CD4-positive, alpha-beta T cell treated with Interleukin-6 at 100 ng/mL for 8 hours (primary cell): ENCODE measurements around the gene PXDN.
"Not testable (repeated sequence)": the region's sequence is repeated elsewhere in the genome, so short reads cannot be mapped to it uniquely, and the experiment has no call there.

ENCODE experiments used
- DNase-seq: peaks from one replicate; pipeline ENCODE4 v3.0.0-alpha.2; 2020; ENCODE audit warnings: mixed read lengths, low spot score

The PXDN gene

GRCh38 chr2:1705557-1706076 lies 38.7 kb downstream of the PXDN start:
- no peak for DNase-seq

DNA sequence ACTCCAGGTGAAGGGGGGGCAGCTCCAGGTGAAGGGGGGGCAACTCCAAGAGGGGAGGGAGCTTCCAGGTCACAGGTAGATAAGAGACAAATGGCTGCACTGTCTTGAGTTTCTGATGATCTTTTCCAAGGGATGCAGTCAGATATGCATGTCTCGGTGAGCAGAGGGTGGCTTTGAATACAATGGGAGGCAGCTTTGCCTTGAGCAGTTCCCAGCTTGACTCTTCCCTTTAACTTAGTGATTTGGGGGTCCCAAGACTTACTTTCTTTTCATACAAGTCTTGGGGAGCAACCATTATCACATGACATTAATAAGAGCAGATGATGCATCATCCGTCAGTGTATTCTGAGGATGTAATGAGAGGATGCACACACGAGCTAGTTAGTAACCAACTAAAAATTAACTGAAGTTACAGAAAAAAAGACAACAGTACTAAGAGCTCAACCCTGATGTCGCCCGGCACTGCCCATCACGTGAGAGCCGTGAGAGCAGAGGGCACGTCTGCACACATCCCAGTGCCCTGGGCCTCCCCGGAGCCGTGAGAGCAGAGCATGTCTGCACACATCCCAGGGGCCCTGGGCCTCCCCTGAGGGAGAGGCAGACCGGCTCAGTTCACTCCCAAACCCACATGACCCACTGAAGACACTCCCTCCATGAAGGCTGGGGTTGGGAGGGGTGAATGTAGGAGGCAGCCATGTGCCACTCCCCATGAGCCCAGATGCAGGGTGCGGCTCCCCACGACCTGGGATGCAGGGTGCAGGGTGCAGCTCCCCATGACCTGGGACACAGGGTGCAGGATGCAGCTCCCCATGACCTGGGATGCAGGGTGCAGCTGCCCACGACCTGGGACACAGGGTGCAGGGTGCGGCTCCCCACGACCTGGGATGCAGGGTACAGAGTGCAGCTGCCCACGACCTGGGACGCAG lies 39.4 kb downstream of the PXDN start:
- no peak for DNase-seq

GRCh38 chr2:1702186-1702565 lies 42.1 kb downstream of the PXDN start:
- no peak for DNase-seq

GRCh38 chr2:1701556-1702185 lies 42.6 kb downstream of the PXDN start:
- DNase-seq: no peak

- no peak for DNase-seq
These were observed 43.3 kb downstream of the PXDN start for GRCh38 chr2:1701020-1701419.

DNA sequence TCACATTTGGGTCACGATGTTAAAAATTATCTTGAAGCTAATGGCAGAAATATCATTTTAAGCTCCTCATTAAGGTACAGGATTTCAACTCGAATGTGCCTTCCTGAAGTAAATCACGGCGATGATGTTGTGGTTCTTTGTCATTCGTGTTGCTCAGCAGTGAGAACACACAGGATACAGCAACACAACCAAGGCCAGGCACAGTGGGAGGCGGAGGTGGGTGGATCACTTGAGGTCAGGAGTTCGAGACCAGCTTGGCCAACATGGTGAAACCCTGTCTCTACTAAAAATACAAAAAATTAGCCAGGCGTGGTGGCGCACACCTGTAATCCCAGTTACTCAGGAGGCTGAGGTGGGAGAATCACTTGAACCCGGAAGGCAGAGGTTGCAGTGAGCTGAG lies 43.9 kb downstream of the PXDN start:
- not testable (repeated sequence) for DNase-seq

DNA sequence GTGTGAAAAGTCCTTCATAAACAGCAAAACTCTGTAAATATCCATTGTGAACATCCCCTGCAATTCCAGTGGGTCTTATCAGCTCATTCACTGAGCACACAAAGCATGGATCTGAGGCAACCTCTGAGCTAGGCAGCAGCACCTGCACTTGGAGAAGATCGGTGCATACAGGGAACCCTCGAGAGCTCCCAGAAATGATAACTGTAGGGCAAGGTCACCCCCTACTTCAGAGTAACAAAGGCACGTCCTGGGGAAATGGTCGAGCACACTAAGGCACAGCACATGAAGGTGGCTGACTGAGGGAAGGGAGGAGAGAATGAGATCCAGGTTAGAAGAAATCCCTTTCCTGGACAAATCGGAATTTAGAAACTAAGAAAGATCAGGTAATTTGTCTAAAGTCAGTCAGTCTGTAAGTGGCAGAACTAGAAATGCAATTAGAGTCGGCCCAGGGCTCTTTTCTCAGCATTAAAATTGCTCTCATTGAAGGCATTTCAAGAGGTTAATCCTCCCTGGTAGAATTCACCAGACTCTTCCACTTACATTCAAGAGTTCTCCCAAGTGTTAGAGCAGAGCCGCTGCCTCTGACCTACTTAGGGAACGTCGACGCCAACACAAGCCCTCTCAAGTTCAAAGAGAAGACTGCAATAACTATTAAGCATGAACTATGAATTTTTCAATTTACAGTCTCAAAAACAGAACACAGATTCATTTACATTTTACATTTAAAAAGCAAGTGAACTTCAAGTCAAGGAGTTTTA lies 45.9 kb downstream of the PXDN start:
- DNase-seq: no peak

GRCh38 chr2:1697601-1698000 lies 46.7 kb downstream of the PXDN start:
- no peak for DNase-seq

GRCh38 chr2:1696472-1696871 lies 47.8 kb downstream of the PXDN start:
- DNase-seq: no peak

DNA sequence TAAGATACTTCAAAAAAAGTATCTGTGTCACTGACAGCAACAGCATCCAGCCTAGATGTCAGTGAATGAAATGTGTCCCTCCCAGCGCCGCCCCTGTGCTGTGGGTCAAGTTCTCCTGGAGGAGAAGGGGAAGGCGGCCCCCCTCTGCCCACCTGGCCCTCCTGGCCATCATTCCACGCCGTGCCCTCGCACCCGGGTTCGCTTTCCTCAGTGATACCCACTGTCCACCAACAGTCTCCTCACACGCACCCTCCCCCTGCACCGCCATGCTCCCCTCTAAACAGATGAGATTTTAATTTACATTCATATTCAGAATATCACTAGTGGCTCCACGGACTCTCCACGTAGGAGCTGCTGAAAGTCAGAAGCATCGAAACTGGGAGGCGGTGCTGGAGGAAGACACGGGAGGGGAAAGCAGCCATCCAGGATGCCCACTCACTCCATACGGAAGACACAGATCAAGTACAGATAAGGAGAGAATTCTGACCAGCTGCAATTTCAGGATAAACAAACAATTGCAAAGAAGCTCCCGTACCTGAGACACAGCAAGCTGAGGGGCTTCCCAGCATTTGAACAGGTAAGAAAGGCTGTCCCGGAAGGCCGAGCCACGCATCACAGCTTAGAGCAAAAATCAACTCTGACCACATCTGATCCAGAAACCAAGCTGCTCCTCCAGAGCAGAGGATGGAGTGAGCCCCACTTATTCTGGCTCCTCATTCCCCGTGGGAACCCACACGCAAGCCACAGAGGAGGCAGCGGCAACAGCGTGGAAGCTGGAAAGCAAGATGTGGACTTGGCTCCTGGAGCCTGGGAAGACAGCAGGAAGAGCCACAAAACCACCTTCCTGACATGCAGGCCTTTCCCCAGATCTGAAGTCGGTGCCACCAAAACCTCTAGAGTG lies 49.7 kb downstream of the PXDN start:
- DNase-seq: no peak

DNA sequence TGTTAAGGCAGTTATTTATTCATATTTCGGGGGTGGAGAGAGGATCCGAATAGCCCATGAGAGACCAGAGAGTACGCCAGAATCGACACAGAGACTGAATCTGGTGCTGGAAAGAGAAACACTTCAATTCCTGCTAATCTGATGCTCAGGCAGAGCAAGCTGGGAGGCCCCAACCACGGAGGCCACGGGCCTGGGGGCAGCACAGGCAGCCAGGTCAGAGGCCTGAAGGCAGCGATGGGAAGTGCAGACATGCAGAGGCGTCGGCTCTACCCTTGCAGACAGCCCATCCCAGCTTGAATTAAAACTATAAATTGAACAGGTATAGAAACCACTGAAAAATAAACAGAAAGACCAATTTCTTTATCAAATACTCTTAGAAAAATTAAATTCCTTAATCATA lies 50.6 kb downstream of the PXDN start:
- no peak for DNase-seq

GRCh38 chr2:1692342-1692741 lies 52.0 kb downstream of the PXDN start:
- DNase-seq: no peak

GRCh38 chr2:1691366-1691765 lies 52.9 kb downstream of the PXDN start:
- DNase-seq: no peak

DNA sequence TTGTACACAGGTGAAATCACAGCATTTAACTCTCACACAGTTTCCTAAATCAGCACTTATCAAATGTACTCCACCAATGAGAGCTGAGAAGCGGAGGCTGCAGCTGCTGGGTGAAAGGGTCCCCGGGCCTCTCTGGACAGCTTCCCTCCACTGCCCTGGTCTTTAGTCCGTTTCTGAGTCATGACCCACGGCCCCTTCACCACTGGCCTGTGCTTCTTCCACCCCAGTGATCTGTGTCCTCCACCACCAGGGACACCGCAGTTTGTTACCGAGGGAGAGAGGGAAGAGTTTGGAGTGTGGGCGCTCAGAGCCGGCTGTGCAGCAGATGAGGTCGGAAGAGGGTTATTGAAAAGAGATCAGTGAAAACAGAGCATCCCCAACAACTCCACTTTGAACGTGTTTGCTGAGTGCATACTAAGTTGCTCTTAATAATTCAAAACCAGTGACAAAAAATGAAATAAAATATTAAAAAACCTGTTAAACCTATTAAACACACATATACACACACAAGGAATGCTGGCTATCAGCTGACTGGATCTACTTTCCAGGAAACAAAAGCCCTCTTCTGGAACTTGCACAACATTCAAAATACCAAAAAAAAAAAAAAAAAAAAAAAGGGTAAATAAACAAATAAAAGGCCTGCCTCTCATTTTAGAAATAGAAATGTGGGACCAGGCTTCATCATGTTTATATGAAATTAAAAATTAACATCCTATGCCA lies 54.1 kb downstream of the PXDN start:
- no peak for DNase-seq

DNA sequence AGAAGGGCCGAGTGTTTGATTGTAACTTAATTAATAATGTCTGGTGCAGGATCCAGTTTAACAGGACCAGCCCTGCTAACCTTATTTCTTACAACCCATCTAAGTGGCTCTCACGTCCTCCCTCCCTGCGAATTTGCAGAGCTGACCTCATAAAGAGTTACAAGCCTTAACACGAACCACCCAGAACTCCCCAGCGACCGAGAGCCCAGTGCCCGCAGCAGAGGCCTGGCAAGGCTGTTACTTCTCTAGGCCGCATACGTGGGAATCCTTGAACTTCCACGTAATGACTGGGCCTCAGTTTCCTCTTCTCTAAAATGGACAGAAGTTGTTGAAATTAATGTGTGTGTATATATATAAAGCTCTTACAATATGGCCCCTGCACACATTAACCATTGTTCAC lies 55.5 kb downstream of the PXDN start:
- no peak for DNase-seq

DNA sequence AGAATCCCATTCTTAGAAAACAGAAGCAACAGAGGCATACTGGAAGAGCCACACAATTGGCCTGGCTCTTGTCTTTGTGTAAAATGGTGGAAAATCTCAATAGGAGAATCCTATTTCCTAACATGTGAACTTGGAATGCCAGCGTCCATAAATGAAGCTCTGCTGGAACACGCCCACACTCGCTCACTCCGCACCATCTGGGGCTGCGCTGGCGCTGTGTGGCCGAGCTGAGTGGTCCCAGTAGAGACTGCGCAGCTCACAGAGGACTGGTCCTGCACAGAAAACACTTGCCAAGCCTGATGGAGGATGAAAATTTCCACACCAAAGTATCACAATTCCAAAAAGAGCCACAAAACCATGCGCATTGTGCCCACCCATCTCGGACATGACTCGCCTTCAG lies 56.2 kb downstream of the PXDN start:
- no peak for DNase-seq

GRCh38 chr2:1687254-1687653 lies 57.1 kb downstream of the PXDN start:
- DNase-seq: no peak

- no peak for DNase-seq
These were observed 57.6 kb downstream of the PXDN start for GRCh38 chr2:1686784-1687105.

DNA sequence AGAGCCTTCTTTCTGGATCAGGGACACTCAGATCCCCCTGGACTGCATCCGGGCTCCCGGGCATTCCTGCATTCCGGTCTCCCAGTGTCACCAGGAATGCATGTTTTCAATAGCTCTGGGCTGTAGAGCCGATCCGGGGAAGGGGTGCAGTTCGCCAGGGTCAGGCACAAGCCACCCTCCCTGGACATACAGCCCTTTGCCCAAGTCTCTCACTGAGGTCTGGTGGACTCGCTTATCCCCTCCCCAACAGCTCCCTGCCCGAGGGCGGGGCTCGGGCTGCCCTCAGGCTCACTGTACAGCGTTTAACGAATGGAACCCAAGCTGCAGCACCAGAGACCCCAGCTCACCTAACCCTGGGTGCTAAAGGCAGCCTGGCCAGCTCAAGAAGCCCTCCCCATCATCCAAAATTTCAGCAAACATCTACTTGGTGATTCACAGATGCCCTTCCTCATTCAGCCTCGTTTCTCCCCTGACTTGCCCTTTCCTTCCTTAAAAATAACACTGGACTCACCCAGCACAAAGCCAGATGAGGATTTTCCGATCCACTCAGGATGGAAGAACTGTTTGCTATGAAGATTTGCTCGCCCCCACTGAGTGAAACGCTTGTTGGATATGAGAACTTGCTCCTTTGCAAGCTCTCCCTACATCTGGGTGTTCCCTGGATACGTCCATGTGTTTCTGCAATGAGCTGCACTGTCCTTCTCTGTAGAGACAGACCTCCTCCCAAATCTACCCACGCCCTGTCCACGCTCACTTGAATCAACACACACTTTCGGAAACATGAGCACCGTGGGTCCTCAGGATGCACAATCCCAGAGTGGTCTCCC lies 58.1 kb downstream of the PXDN start:
- no peak for DNase-seq
